Glomerular endothelial cell (primary cell): ENCODE data around the gene TSPAN9. TPM values are rescaled to one million over a fixed set of nuclear protein-coding genes. Genes with fewer than 3 reads are reported as not detected.

Source experiments
- DNase-seq: peaks from one replicate; pipeline ENCODE4 v3.0.0-alpha.2; 2011; ENCODE audit warnings: low read depth, low spot score; ENCODE audit errors: extremely low read depth
- total RNA-seq: library from RNA; depleted of rRNA; stranded (reverse); fragments of >200 nt; gene quantifications from 2 replicates; pipeline ENCODE4 v1.2.3, GENCODE V29; 2015

Gene TSPAN9
- total RNA-seq, 1 donor from 2014 or later = 65.5 TPM

- no peak for DNase-seq
These were observed 185.3 kb downstream of the TSPAN9 start for GRCh38 chr12:3262470-3262869.

DNA sequence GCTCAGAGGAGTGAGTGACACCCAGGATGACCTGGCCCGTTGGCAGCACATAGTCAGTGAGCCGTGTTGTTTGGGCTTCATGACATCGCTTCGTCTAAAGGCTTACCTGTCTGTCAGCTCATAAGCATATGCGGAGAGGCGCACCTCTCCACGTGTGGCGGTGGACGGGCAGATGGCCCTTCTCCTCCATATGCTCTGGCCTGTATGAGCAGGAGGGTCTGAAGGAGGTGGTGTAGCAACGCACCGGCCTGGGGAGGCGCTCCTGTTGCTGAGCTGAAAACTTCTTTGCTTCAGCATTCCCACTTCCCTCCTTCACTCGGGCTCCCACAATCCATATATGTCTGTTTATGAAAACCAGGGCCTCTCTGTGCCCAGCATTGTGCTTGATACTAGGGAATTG, 186.1 kb downstream of the TSPAN9 start:
- DNase-seq = no peak

DNA sequence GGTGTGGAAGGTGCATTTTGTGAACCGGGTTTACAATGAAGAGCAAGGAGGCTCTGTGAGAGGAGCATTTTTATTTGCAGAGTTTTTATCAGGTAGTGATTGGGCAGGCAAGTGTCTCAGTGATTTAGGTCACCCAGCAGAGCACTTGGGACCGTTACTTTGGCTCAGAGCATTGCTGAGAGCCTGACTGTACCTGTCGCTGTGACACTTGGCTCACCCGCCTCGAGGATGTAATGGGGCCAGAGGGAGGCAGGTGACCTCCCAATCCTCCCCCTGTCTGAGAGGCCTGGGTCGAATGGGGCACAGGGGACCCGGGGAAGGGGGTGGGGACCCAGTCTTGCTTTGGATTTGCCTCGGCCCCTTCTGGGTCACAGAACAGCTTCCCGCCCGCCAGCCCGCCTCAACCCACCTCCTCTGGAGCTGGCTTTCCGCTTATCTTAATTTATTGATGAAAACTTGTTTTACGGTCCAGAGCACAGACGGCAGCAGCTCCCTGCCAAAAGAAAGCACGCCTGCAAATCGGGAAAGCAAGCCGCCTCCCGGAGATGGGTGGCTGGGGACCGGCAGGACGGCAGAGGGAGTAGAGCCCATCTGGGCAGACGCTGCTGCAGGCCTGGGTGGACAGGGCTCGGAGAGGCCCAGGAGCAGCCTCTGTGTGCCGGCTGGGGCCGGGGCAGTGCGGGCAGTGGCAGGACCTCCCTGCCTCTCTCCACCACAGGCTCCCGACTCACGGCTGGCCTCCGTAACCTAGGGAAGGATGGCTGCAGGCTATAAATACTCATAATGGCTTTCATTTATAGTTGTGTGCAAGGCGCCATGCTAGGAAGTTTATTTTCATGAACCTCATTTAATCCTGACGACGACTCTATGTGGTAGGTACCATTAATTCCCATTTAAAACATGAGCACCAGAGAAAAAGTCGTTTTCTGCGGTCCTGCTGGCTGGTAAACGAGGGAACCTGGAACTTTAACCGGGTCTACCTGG, 187.1 kb downstream of the TSPAN9 start:
- no peak for DNase-seq

DNA sequence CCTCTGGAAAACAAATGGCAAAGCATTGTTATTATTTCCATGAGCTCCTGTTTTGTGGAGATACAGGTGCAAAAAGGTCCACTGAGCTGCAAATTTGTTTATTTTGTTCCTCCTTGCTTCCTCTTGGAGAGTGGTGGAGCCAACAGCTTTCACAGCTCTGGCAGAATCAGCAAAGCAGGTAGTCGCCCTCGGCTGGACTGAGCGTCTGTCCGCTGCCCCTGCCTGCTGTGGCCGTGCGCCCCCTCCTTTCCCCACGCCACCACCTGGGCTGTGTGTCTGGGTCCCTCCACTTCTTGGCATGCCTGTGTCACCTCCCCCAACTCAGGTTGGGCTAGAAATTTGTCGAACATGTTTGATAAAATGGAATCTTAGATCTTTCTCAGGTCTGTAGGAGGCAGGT, 188.2 kb downstream of the TSPAN9 start:
- no peak for DNase-seq

DNA sequence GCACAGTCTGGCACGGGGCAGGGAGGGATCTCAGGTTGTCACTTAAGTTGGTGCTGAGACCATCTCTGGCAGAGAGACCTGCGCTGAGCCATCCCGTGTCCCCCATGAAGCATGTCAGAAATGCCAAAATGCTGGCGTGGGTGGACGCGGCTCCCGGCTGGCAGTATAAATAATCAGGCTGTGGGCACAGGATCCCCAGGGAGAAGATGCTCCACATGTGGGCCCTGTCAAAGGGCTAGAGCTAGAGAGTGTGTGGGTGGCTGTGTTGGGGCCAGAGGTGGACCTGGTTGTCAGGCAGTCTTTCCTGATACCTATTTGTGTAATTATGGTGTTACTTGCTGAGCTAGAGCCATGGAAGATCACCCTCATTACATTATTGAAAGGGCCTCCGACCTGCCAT, 189.5 kb downstream of the TSPAN9 start:
- no peak for DNase-seq

DNA sequence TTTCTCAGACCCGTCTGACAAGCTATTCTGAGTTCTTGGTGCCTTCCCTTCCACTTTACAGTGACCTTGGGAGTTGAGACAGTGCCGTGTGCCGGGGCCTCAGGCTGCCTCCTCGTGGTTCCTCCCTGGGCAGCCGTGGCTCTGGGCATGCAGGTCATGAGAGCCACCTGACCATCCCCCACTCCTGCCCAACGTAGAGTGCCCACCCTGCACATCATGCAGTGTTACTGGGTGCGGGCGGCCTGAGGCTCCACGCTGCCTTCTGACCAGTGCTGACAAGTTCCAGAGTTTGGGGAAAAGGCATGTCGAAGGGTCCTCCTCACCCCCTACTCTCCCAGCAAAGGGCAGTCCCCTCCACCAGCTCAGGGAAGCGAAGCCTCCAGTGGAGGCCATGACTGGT, 190.5 kb downstream of the TSPAN9 start:
- DNase-seq = no peak

GRCh38 chr12:3269594-3269993, 192.4 kb downstream of the TSPAN9 start:
- DNase-seq = no peak

- no peak for DNase-seq
These were observed 194.0 kb downstream of the TSPAN9 start for GRCh38 chr12:3271146-3271545.

DNA sequence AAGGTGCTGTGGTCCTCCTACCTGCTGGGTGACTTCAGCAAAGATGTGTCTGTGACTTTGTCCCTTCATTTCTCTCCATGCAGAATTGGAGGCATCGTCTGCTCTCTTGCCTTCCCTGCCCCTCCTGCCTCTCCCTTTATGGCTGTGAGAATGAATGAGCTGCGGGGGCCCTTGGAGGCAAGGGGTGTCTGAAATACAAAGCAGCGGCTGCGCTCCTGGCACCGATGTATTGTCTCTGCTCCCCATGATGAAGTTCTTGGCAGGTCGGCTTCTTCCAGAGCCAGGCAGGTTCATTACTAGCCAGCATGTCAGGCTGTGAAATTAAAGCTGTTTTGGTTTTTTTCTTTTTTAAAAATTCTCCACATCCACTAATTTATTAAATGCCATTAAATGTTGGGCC, 194.5 kb downstream of the TSPAN9 start:
- DNase-seq = no peak

- no peak for DNase-seq
These were observed 195.8 kb downstream of the TSPAN9 start for GRCh38 chr12:3272958-3273357.

DNA sequence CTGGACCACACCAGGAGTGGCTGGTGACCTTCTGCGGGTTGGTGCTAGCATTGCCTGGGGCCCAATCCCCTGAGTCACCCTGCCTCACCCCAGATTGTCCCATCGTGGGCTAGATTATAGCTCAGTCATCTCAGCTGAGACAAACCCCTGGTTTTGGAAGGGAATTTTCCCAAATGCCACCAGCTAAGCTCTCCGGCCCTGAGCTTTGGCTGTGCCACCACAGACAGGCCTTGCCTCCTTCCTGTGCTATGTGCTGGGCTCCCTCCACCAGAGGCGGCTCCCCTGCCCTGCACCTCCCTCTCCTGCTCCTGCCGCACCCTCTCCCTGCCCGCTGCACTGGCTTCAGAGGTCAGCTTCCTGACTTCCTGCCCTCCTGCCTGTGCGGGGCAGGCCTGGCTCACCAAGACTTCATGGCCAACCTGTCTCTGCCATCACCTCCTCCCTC, 196.3 kb downstream of the TSPAN9 start:
- no peak for DNase-seq

GRCh38 chr12:3274664-3275063, 197.5 kb downstream of the TSPAN9 start:
- DNase-seq = no peak

- DNase-seq = no peak
These were observed 198.2 kb downstream of the TSPAN9 start for GRCh38 chr12:3275171-3276041.

GRCh38 chr12:3276226-3276625, 199.0 kb downstream of the TSPAN9 start:
- no peak for DNase-seq

DNA sequence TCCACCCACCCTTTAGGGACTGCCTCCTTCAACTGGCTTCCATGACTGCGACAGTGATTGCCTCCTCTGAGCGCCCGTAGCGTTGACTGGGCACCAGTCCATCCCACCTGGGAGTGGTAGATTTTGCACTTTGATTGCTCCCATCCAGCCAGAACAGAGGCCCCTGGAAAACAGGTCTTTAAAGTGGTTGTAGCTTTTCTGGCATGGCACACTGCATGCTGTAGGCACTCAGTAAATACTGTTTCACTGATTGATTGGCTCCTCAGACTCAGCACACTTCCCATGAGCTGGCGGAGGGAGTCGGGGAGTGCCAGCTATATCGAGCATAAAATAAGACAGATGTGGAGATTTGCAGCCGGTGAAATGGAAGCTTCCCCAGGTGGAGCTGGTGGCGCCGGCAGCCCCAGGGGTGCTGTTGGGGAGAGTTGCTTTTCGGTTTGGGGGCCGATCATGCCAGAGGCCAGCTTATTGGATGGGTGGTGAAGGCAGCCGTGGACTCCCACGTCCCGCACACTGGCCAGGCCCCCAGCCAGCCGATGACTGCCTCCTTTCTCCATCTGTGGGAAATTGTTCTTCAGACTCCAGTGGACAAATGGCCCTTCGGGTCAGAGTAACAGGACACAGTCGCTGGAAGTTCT, 200.2 kb downstream of the TSPAN9 start:
- no peak for DNase-seq

GRCh38 chr12:3278681-3279414, 201.7 kb downstream of the TSPAN9 start:
- DNase-seq = no peak

- DNase-seq = no peak
These were observed 202.2 kb downstream of the TSPAN9 start for GRCh38 chr12:3279415-3279780.

- no peak for DNase-seq
These were observed 202.7 kb downstream of the TSPAN9 start for GRCh38 chr12:3279832-3280231.

DNA sequence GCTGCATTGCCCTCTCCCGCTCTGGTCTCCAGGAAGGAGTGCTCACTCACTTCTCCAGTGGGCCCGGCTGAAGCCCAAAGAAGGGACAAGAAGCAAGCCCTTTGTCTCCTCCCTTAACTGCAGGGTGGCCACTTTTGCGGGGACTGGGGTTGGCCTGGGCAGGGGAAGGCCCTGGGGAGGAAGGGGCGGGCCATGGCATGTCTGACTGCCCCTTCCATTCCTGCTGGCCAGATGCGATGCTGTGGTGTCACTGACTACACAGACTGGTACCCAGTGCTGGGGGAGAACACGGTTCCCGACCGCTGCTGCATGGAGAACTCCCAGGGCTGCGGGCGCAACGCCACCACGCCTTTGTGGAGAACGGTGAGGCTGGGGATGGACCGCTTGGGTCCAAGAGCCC, 203.8 kb downstream of the TSPAN9 start:
- DNase-seq = no peak

DNA sequence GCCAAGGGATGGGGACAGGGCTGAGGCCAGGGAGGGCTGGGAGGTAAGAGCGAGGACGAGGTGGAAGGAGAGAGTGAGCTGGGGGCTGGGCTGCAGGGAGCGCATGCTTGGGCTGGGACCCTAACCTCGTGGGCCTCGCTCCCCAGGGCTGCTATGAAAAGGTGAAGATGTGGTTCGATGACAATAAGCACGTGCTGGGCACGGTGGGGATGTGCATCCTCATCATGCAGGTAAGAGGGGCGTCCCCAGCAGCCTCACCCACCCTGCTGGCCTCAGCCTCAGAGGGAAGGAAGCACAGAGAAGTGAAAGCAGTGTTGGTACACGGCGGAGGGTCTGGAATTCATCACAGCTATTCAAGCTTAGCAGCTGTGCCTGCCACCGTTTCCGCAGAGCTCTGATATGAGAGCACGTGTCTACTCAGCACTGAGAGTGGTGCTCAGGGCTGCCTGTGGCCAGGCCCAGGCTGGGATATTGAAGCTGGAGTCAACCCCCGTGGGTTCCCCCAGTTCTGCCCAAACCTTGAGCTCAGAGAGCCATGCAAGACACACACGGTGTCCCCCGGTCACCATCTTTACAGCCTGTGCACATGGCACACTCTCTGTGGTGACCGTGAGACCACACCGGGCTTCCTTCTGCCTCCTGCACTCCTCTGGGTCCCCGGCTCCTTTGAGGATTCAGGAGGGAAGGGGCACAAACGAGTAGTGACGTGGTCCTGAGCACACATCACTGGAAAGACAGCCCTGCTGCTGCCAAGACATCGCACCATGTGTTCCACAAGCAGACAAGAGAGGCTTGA, 204.6 kb downstream of the TSPAN9 start:
- DNase-seq = no peak
